Kidney epithelial cell (primary cell): ENCODE results near the gene TUBA3D. TPM values are rescaled to one million over a fixed set of nuclear protein-coding genes. Genes with fewer than 3 reads are reported as not detected.
"Not testable (repeated sequence)": the region's sequence is repeated elsewhere in the genome, so short reads cannot be mapped to it uniquely, and the experiment has no call there.

ENCODE experiments used
- DNase-seq: peaks from one replicate; pipeline ENCODE4 v3.0.0-alpha.2; 2010; ENCODE audit warnings: low read depth
- H3K27me3 ChIP-seq: 2 replicates; pipeline ENCODE4 v1.6.0; 2011; ENCODE audit warnings: low read length; ENCODE audit not compliant: control insufficient read depth, insufficient read depth
- H3K36me3 ChIP-seq: 2 replicates; pipeline ENCODE4 v1.5.1; 2011; ENCODE audit warnings: low read length; ENCODE audit not compliant: control insufficient read depth, insufficient read depth
- H3K4me3 ChIP-seq: 2 replicates; pipeline ENCODE4 v1.5.1; 2011; ENCODE audit warnings: low read depth, mild to moderate bottlenecking, control low read depth, low read length
- total RNA-seq: library from RNA; depleted of rRNA; stranded (reverse); fragments of >200 nt; gene quantifications from 2 replicates; pipeline ENCODE4 v1.2.3, GENCODE V29; 2015

TUBA3D gene
- total RNA-seq, 1 donor from 2014 or later, result not detected

- not testable (repeated sequence) for DNase-seq, H3K4me3 ChIP-seq, H3K36me3 ChIP-seq, H3K27me3 ChIP-seq
Measured at GRCh38 chr2:131467722-131468121, 8.2 kb upstream of the TUBA3D start.

- not testable (repeated sequence) for H3K27me3 ChIP-seq, DNase-seq, H3K4me3 ChIP-seq, H3K36me3 ChIP-seq
Measured at GRCh38 chr2:131470944-131471343, 5.0 kb upstream of the TUBA3D start.

GRCh38 chr2:131471624-131472023 lies 4.3 kb upstream of the TUBA3D start:
- H3K4me3 ChIP-seq, DNase-seq, H3K27me3 ChIP-seq, H3K36me3 ChIP-seq: not testable (repeated sequence)

GRCh38 chr2:131473266-131473665 lies 2.7 kb upstream of the TUBA3D start:
- not testable (repeated sequence) for H3K27me3 ChIP-seq, H3K4me3 ChIP-seq, H3K36me3 ChIP-seq, DNase-seq

- not testable (repeated sequence) for H3K27me3 ChIP-seq, DNase-seq, H3K36me3 ChIP-seq, H3K4me3 ChIP-seq
Measured at GRCh38 chr2:131476363-131476762, 444 bp downstream of the TUBA3D start.

GRCh38 chr2:131477227-131477626 lies 1.3 kb downstream of the TUBA3D start:
- H3K27me3 ChIP-seq, H3K36me3 ChIP-seq, H3K4me3 ChIP-seq, DNase-seq: not testable (repeated sequence)

- H3K4me3 ChIP-seq, H3K36me3 ChIP-seq, H3K27me3 ChIP-seq, DNase-seq: not testable (repeated sequence)
Measured at GRCh38 chr2:131478074-131478849, 2.3 kb downstream of the TUBA3D start.

GRCh38 chr2:131478850-131479461 lies 3.0 kb downstream of the TUBA3D start:
- H3K27me3 ChIP-seq, DNase-seq, H3K36me3 ChIP-seq, H3K4me3 ChIP-seq: not testable (repeated sequence)

- not testable (repeated sequence) for H3K4me3 ChIP-seq, H3K27me3 ChIP-seq, DNase-seq, H3K36me3 ChIP-seq
Measured at GRCh38 chr2:131480351-131480750, 4.4 kb downstream of the TUBA3D start.

GRCh38 chr2:131482506-131483155 lies 6.7 kb downstream of the TUBA3D start:
- H3K4me3 ChIP-seq, H3K27me3 ChIP-seq, DNase-seq, H3K36me3 ChIP-seq: not testable (repeated sequence)

GRCh38 chr2:131483981-131484820 lies 8.3 kb downstream of the TUBA3D start:
- not testable (repeated sequence) for H3K36me3 ChIP-seq, H3K4me3 ChIP-seq, H3K27me3 ChIP-seq, DNase-seq

- not testable (repeated sequence) for H3K27me3 ChIP-seq, H3K36me3 ChIP-seq, DNase-seq, H3K4me3 ChIP-seq
Measured at GRCh38 chr2:131484906-131485460, 9.1 kb downstream of the TUBA3D start.

GRCh38 chr2:131486201-131486902 lies 10.4 kb downstream of the TUBA3D start:
- H3K4me3 ChIP-seq, H3K36me3 ChIP-seq, H3K27me3 ChIP-seq, DNase-seq: not testable (repeated sequence)
